ENCODE data around the gene LZIC. TPM values are rescaled to one million over a fixed set of nuclear protein-coding genes. Genes with fewer than 3 reads are reported as not detected.

The LZIC gene
- total and polyA plus RNA-seq, 9 of the 15 experiments (the other 6 are each of a cell fraction or from before 2014, with no cell fraction given): 32.9 to 109 (median 61.7) TPM

- TF ChIP-seq E2F4 (CRISPR knock-in tag; IDR thresholded peaks at IDR 0.05; ENCODE audit: low read depth) (0 out of 2 replicates have a peak, but pooled peaks have one; percentile 74), ZC3H11A (IDR thresholded peaks at IDR 0.05; ENCODE audit: low read depth, low read length) (peak; percentile 84; the same call in 1 of the 2 replicates), MBD2 (IDR thresholded peaks at IDR 0.05; ENCODE audit: borderline replicate concordance, low read depth) (peak; percentile 95), ZBTB9 (CRISPR knock-in tag; IDR thresholded peaks at IDR 0.05) (peak; percentile 78; the same call in 1 of the 2 replicates), ZNF318 (IDR thresholded peaks at IDR 0.05; ENCODE audit: borderline replicate concordance in 1 of 2, low read depth in 1 of 2) (no peak), ZBTB8A (IDR thresholded peaks at IDR 0.05; ENCODE audit: partially characterized antibody) (no peak), PATZ1 (CRISPR knock-in tag; IDR thresholded peaks at IDR 0.05; ENCODE audit: borderline replicate concordance) (no peak), ZNF175 (CRISPR knock-in tag; IDR thresholded peaks at IDR 0.05; ENCODE audit: low read depth) (peak; percentile 47; the same call in 1 of the 2 replicates), ZNF134 (CRISPR knock-in tag; conservative IDR thresholded peaks at IDR 0.05) (no peak), ATF1 (CRISPR knock-in tag; IDR thresholded peaks at IDR 0.05) (peak; percentile 49), ATF1 (tag; IDR thresholded peaks at IDR 0.05) (peak; percentile 97), USF1 (CRISPR knock-in tag; IDR thresholded peaks at IDR 0.05) (no peak), SREBF2 (CRISPR knock-in tag; IDR thresholded peaks at IDR 0.05) (no peak)
Observed at GRCh38 chr1:9942939-9943788, at the start of gene LZIC, which contains the start of gene NMNAT1 (continued).

Data from K562 (cell line).